GOT3 (cell line): ENCODE data around the gene MOB2.

Source experiments
- DNase-seq: peaks from one replicate; lab custom pipeline; 2025; ENCODE audit warnings: mixed read lengths; lab: John Stamatoyannopoulos, UW

MOB2 gene

GRCh38 chr11:1484695-1485503, 1.7 kb downstream of the MOB2 start:
- DNase-seq = no peak

- DNase-seq = no peak
Measured at GRCh38 chr11:1484061-1484671, 2.4 kb downstream of the MOB2 start.

GRCh38 chr11:1483445-1483961, 3.1 kb downstream of the MOB2 start:
- no peak for DNase-seq

- DNase-seq = no peak
Measured at GRCh38 chr11:1482581-1483444, 3.8 kb downstream of the MOB2 start.

- DNase-seq = no peak
Measured at GRCh38 chr11:1481861-1482441, 4.6 kb downstream of the MOB2 start.

GRCh38 chr11:1481483-1481825, 5.1 kb downstream of the MOB2 start:
- DNase-seq = no peak

- DNase-seq = no peak
Measured at GRCh38 chr11:1480555-1481482, 5.8 kb downstream of the MOB2 start.

GRCh38 chr11:1480191-1480554, 6.4 kb downstream of the MOB2 start:
- DNase-seq = no peak

- no peak for DNase-seq
Measured at GRCh38 chr11:1479678-1480118, 6.9 kb downstream of the MOB2 start.

GRCh38 chr11:1479006-1479677, 7.4 kb downstream of the MOB2 start:
- no peak for DNase-seq

GRCh38 chr11:1478544-1478943, 8.0 kb downstream of the MOB2 start:
- no peak for DNase-seq

- DNase-seq = no peak
Measured at GRCh38 chr11:1478011-1478410, 8.6 kb downstream of the MOB2 start.

- no peak for DNase-seq
Measured at GRCh38 chr11:1476940-1477736, 9.4 kb downstream of the MOB2 start.

- DNase-seq = no peak
Measured at GRCh38 chr11:1475841-1476240, 10.7 kb downstream of the MOB2 start.

GRCh38 chr11:1473786-1474185, 12.8 kb downstream of the MOB2 start:
- no peak for DNase-seq

- DNase-seq = no peak
Measured at GRCh38 chr11:1473011-1473628, 13.5 kb downstream of the MOB2 start.

GRCh38 chr11:1472180-1473005, 14.2 kb downstream of the MOB2 start:
- no peak for DNase-seq

GRCh38 chr11:1471736-1472135, 14.8 kb downstream of the MOB2 start:
- no peak for DNase-seq
